Measurements from ENCODE around the gene TMEM271.

The TMEM271 gene

DNA sequence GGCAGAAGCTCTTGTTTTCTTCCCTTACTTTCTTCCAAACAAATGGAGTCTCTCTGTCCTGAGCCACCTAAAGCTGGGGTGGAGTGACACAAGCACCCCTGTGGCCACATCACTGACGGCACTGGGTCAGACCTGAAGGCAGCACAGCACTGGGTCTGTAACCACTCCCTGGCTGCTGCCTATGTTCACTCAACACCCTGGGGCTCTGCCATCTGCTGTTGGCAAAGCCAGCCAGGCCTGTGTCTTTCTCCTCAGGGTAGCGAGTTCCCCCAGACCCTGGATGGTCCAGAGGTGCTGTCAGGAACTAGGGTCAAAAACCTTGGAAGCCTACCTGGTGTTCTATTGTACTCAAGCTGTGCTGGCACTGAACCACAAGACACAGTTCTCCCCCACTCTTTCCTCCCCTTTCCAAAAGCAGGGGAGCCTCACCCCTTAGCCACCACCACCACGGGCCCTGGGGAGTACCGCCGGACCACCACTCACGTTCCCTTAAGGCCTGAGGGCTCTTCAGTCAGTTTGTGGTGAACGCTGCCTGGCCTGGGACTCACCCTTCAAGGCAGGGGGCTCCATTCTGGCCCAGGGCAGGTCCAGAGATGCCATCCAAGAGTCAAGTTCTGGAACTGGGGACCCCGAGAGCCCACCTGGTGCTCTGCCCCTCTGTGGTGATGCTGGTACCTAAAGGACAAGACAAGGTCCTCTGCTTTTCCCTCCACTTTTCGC is 31.5 kb downstream of the TMEM271 start:
- Histone ChIP-seq H3K9me3 (ENCODE audit: severe bottlenecking) (no peaks in the 10 kb centered on the region), H3K27me3 (ENCODE audit: insufficient read depth, low read depth, severe bottlenecking) (no peaks in the 10 kb centered on the region), H3K36me3 (no peaks in the 10 kb centered on the region), H3K27ac (no peak overlapping the region), H3K4me3 (ENCODE audit: low read depth, low read length) (no peak overlapping the region)
- TF ChIP-seq, protein P1, sequence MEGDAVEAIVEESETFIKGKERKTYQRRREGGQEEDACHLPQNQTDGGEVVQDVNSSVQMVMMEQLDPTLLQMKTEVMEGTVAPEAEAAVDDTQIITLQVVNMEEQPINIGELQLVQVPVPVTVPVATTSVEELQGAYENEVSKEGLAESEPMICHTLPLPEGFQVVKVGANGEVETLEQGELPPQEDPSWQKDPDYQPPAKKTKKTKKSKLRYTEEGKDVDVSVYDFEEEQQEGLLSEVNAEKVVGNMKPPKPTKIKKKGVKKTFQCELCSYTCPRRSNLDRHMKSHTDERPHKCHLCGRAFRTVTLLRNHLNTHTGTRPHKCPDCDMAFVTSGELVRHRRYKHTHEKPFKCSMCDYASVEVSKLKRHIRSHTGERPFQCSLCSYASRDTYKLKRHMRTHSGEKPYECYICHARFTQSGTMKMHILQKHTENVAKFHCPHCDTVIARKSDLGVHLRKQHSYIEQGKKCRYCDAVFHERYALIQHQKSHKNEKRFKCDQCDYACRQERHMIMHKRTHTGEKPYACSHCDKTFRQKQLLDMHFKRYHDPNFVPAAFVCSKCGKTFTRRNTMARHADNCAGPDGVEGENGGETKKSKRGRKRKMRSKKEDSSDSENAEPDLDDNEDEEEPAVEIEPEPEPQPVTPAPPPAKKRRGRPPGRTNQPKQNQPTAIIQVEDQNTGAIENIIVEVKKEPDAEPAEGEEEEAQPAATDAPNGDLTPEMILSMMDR (IDR thresholded peaks at IDR 0.05; ENCODE audit: low read depth, low read length) = no peak
- no peak for DNase-seq

DNA sequence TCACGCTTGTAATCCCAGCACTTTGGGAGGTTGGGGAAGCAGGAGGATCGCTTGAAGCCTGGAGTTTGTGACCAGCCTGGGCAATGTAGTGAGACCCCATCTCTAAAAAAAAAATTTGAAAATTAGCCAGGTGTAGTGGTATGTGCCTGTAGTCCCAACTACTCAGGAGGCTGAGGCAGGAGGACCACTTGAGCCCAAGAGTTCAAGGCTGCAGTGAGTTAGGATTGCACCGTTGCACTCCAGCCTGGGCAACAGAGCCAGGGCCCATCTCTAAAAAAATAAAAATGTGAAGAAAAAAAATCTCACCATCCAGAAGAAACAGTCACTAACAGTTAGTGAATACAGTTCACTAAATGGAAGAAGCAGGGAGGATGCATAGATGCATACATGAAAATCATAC is 34.8 kb downstream of the TMEM271 start:
- H3K27me3 ChIP-seq (ENCODE audit: insufficient read depth, low read depth, severe bottlenecking) = no peaks in the 10 kb centered on the region
- H3K36me3 ChIP-seq = peaks cover 6% of the 10 kb centered on the region; the same call in 1 of the 2 replicates
- no peak overlapping the region for H3K27ac ChIP-seq
- H3K9me3 ChIP-seq (ENCODE audit: severe bottlenecking) = no peaks in the 10 kb centered on the region
- no peak for DNase-seq
- TF ChIP-seq, protein P1 (IDR thresholded peaks at IDR 0.05; ENCODE audit: low read depth, low read length) = no peak
- H3K4me3 ChIP-seq (ENCODE audit: low read depth, low read length) = no peak overlapping the region

DNA sequence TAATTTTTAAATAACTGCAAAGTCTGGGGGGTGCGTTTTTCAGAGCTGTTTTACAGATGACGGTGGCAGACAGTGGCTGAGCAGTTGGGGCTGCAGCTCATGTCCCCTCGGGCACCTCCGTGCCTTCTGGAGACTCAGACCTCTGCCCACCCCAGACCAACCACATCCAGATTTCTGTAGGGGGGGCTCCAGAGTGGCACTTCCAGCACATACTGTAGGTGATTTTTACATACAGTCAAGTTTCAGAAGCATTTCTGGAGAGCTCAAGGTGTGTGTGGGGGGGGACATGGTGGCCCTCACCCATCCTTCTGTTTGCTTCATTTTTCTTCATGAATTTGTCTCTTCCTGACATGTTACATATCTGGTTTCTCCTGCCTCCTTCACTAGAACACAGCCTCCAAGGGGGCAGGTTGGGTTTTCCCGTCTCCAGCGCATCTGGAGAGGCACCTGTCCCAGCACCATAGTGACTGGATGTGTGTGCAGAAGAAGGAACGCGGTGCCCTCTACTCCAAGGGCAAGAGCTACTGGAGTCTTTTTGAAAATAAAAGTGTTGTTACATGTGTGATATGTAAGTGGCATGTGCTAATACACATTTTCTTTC is 37.5 kb downstream of the TMEM271 start:
- Histone ChIP-seq H3K9me3 (ENCODE audit: severe bottlenecking) (no peaks in the 10 kb centered on the region), H3K4me3 (ENCODE audit: low read depth, low read length) (no peak overlapping the region), H3K27me3 (ENCODE audit: insufficient read depth, low read depth, severe bottlenecking) (no peaks in the 10 kb centered on the region), H3K27ac (no peak overlapping the region), H3K36me3 (peaks cover 19% of the 10 kb centered on the region)
- TF ChIP-seq, protein P1 (IDR thresholded peaks at IDR 0.05; ENCODE audit: low read depth, low read length) = no peak
- no peak for DNase-seq

DNA sequence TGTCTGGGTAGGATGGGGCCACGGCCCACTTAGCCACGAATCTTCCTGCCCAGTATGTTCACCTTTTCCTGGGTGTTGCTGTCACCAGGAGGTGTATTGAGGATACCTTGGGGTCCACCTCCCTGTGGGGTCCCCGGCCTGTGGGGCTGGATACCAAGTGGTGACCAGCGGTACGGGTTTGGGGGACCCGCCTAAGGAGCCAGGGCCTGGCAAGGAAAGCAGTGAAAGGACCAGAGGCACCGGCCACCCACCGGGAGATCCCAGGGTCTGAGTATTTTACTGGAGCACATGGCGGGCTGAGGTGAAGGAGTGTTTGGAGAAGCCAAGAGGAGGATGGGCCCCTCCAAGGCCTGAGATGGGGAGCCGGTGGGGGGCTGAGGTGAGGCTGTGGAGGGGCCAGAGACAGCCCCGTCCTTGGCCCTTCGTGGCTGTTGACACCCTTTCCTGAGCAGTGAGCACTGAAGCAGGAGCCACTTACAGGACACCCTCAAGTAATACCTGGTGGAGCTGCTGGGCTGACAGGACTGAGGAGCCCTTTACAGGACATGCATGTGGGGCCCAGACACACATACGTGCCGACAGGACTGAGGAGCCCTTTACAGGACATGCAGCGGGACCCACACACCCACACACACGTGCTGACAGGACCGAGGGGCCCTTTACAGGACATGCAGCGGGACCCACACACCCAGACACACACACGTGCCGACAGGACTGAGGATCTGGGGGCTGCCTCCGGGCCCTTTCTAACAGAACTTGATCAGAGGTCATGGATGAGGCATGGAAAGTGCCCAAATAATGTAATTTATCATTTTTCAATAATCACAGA is 38.4 kb downstream of the TMEM271 start:
- Histone ChIP-seq H3K36me3 (peaks cover 22% of the 10 kb centered on the region), H3K9me3 (ENCODE audit: severe bottlenecking) (no peaks in the 10 kb centered on the region), H3K4me3 (ENCODE audit: low read depth, low read length) (no peak overlapping the region), H3K27ac (no peak overlapping the region), H3K27me3 (ENCODE audit: insufficient read depth, low read depth, severe bottlenecking) (no peaks in the 10 kb centered on the region)
- TF ChIP-seq, protein P1 (IDR thresholded peaks at IDR 0.05; ENCODE audit: low read depth, low read length) = no peak
- DNase-seq = no peak

DNA sequence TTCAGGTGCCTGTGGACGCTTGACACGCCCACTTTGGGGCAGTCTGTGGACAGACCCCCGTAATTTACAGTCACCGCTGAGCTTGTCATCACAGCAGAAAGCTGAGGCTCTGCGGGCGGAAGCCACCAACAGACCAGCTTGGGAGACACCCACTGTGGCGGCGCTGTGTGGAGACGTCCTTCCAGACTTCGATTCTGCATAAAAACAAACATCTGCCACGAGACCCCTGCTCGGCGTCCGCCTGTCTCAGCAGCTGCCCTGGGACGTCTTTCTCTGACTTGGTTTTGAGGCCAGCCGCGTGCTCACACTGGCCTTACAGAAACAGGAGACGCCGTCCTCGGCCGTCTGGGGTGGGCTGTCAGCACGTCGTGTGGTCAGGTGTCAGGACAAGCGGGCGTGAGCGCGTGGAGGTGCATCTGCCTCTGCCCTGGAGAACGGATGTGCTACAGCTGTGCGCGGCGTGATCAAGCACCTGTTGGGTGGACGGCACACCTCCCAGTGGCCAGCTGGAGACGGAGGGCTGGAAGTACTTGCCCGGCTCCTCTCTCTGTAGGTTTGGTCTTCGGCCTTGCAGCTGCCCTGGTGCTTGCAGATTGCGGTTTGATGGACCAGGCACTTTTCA is 39.6 kb downstream of the TMEM271 start:
- peaks cover 34% of the 10 kb centered on the region for H3K36me3 ChIP-seq
- no peaks in the 10 kb centered on the region for H3K27me3 ChIP-seq (ENCODE audit: insufficient read depth, low read depth, severe bottlenecking)
- no peaks in the 10 kb centered on the region for H3K9me3 ChIP-seq (ENCODE audit: severe bottlenecking)
- no peak for DNase-seq
- no peak overlapping the region for H3K4me3 ChIP-seq (ENCODE audit: low read depth, low read length)
- no peak overlapping the region for H3K27ac ChIP-seq
- TF ChIP-seq, protein P1 (IDR thresholded peaks at IDR 0.05; ENCODE audit: low read depth, low read length) = no peak
